HepG2 (cell line): ENCODE results near the gene CAMKMT. TPM values are rescaled to one million over a fixed set of nuclear protein-coding genes. Genes with fewer than 3 reads are reported as not detected.

ENCODE experiments used
- ATAC-seq: fragments of 200-7000 bp; cut with Tn5 transposase; 3 replicates; pipeline ENCODE4 v1.9.1; 2020; ENCODE audit warnings: mild to moderate bottlenecking, moderate library complexity
- BruUV-seq: library from RNA; stranded (reverse); fragments of 400-500 nt; replicated peaks from 2 replicates; lab custom pipeline; 2021; lab: Mats Ljungman, UMichigan
- CTCF ChIA-PET: fragments of 300-600 bp; formaldehyde crosslinking; extraction: SDS; loops from one replicate; lab custom pipeline; 2021; ENCODE audit warnings: low total read pairs, inconsistent platforms, low intra/inter-chr PET ratio; lab: Yijun Ruan, JAX
- POLR2A ChIA-PET: fragments of 350-600 bp; sonication (Branson Sonifier 250); formaldehyde crosslinking; loops from one replicate; lab custom pipeline; 2020; ENCODE audit warnings: antibody characterized with exemption, inconsistent platforms; lab: Yijun Ruan, JAX
- DNase-seq: peaks from one replicate; pipeline ENCODE4 v3.0.0-alpha.2; 2015; ENCODE audit warnings: low spot score
- FAIRE-seq: peaks from 3 replicates; lab custom pipeline; 2011; peaks lifted over from hg19 to GRCh38; lab: Jason Lieb, UNC
- H2AFZ ChIP-seq: one replicate; pipeline ENCODE4 v1.6.1; 2011; ENCODE audit warnings: low read length, inconsistent platforms
- H3K27ac ChIP-seq: fragments of 300-600 bp; 3 replicates; pipeline ENCODE4 v1.8.0; 2011; ENCODE audit warnings: mixed run types, mild to moderate bottlenecking, mixed read lengths, low read length, inconsistent platforms; ENCODE audit not compliant: insufficient read depth; ENCODE audit errors: extremely low read length
- H3K27me3 ChIP-seq, 2 experiments: fragments of 200-600 bp in 1 of 2; 2 replicates in 1 of 2; 3 replicates in 1 of 2; pipeline versions ENCODE4 v1.6.0 to v1.8.0; 2011; ENCODE audit warnings: low read length in 2 of 2, mild to moderate bottlenecking in 2 of 2, moderate library complexity in 2 of 2, inconsistent platforms in 1 of 2; ENCODE audit not compliant: insufficient read depth in 2 of 2, control insufficient read depth in 1 of 2
- H3K36me3 ChIP-seq, 2 experiments: fragments of 200-600 bp in 1 of 2; replicated peaks in 1 of 2; 2 replicates in 1 of 2; 3 replicates in 1 of 2; pipeline versions ENCODE4 v1.5.1 to v1.8.0; 2011; ENCODE audit warnings: low read length in 2 of 2, inconsistent platforms in 1 of 2; ENCODE audit not compliant: insufficient read depth in 2 of 2, control insufficient read depth in 1 of 2
- H3K4me1 ChIP-seq: 2 replicates; pipeline ENCODE4 v1.5.1; 2012; ENCODE audit warnings: low read length, inconsistent platforms; ENCODE audit not compliant: insufficient read depth
- H3K4me2 ChIP-seq: 2 replicates; pipeline ENCODE4 v1.6.0; 2011; ENCODE audit warnings: low read depth, low read length, inconsistent platforms
- H3K4me3 ChIP-seq, 3 experiments: fragments of 200-600 bp in 1 of 3; sonication (generic), shearing (Covaris generic) in 1 of 3; replicated peaks in 1 of 3; 2 replicates each; pipeline ENCODE4 v1.5.1; 2011 to 2016; ENCODE audit warnings: low read length in 3 of 3, inconsistent platforms in 2 of 3, low read depth in 2 of 3, mild to moderate bottlenecking in 2 of 3, control low read depth in 1 of 3, mixed read lengths in 1 of 3; ENCODE audit not compliant: insufficient read depth in 1 of 3
- H3K79me2 ChIP-seq: one replicate; pipeline ENCODE4 v1.6.1; 2011; ENCODE audit warnings: low read length, inconsistent platforms; ENCODE audit not compliant: insufficient read depth
- H3K9ac ChIP-seq: 2 replicates; pipeline ENCODE4 v1.6.0; 2011; ENCODE audit warnings: mild to moderate bottlenecking, low read depth, low read length, inconsistent platforms; ENCODE audit not compliant: insufficient read depth
- H3K9me3 ChIP-seq: 2 replicates; pipeline ENCODE4 v1.5.1; 2012; ENCODE audit warnings: mild to moderate bottlenecking, low read length
- H4K20me1 ChIP-seq: 2 replicates; pipeline ENCODE4 v1.6.0; 2011; ENCODE audit warnings: inconsistent platforms, mild to moderate bottlenecking, low read length, moderate library complexity; ENCODE audit not compliant: insufficient read depth
- CREB1 ChIP-seq, 2 experiments: fragments of 450-650 bp in 1 of 2; IDR thresholded peaks; 2 replicates each; pipeline ENCODE4 v1.6.1; 2016 to 2017; ENCODE audit warnings: control low read depth in 1 of 2, mild to moderate bottlenecking in 1 of 2, missing compliant biosample characterization in 1 of 2, missing genetic modification characterization in 1 of 2
- MAFG ChIP-seq: sonication (generic); formaldehyde crosslinking; IDR thresholded peaks from 2 replicates; pipeline ENCODE4 v1.5.1; 2020; ENCODE audit warnings: mild to moderate bottlenecking, missing genetic modification reagents
- TEAD2 ChIP-seq: sonication (generic); formaldehyde crosslinking; IDR thresholded peaks from 2 replicates; pipeline ENCODE4 v1.9.0; 2021; ENCODE audit warnings: missing genetic modification reagents
- ZBTB34 ChIP-seq: sonication (generic); formaldehyde crosslinking; IDR thresholded peaks from 2 replicates; pipeline ENCODE4 v1.8.0; 2022; ENCODE audit warnings: mild to moderate bottlenecking, missing genetic modification reagents
- ZNF234 ChIP-seq: sonication (generic); formaldehyde crosslinking; conservative IDR thresholded peaks from 2 replicates; pipeline ENCODE4 v1.5.1; 2020; ENCODE audit warnings: mild to moderate bottlenecking, missing genetic modification reagents
- WGBS: methylation state at CpG from one replicate; pipeline ENCODE4 v1.1.6; 2017; ENCODE audit warnings: low lambda C conversion rate; 5-methylcytosine and 5-hydroxymethylcytosine counted together
- in situ Hi-C: cut with HindIII; loops from 2 replicates; pipeline ENCODE4 v1.10.0; 2017; ENCODE audit warnings: low pct_unique_long_range_greater_than_20kb; ENCODE audit not compliant: extremely low pct_ligation_motif_present
- intact Hi-C: fragments of 100-400 bp; cut with micrococcal nuclease; formaldehyde crosslinking; loops from one replicate; pipeline ENCODE4 v1.10.0; 2022; ENCODE audit not compliant: unreplicated experiment
- polyA plus RNA-seq, 8 experiments: library from polyadenylated mRNA; depleted of rRNA in 3 of 8; stranded (reverse) in 7 of 8; unstranded in 1 of 8; fragments of >200 nt; fragmentation: Illumina TruSeq in 4 of 8; extraction: Trizol in 4 of 8; gene quantifications; 2 replicates each; pipeline versions ENCODE4 v1.2.1 to v1.2.3, GENCODE V29; 2011 to 2016; ENCODE audit warnings: low read depth in 4 of 8, missing spikeins in 1 of 8, mixed read lengths in 1 of 8; ENCODE audit not compliant: insufficient read depth in 1 of 8
- total RNA-seq, 5 experiments: library from RNA; depleted of rRNA; stranded (reverse); fragments of >200 nt; fragmentation: Illumina TruSeq; extraction: Trizol; gene quantifications; 2 replicates each; pipeline ENCODE4 v1.2.3, GENCODE V29; 2016; ENCODE audit warnings: low read depth in 1 of 5
- TF ChIP-seq, protein P1 (sequence below): sonication (generic); formaldehyde crosslinking; IDR thresholded peaks from 2 replicates; pipeline ENCODE4 v1.5.0; 2020; ENCODE audit warnings: missing genetic modification reagents
- TF ChIP-seq, protein P2 (sequence below): sonication (generic); formaldehyde crosslinking; IDR thresholded peaks from 2 replicates; pipeline ENCODE4 v1.8.1; 2022; ENCODE audit warnings: low read depth, mild to moderate bottlenecking, missing genetic modification reagents
- TF ChIP-seq, protein P3 (sequence below): sonication (generic); formaldehyde crosslinking; IDR thresholded peaks from 2 replicates; pipeline ENCODE4 v1.4.0; 2020; ENCODE audit warnings: missing genetic modification reagents

Gene CAMKMT
- total and polyA plus RNA-seq, 2 of the 13 experiments (the other 11 are each of a cell fraction or from before 2014, with no cell fraction given), result 6.9 to 20.8 TPM

DNA sequence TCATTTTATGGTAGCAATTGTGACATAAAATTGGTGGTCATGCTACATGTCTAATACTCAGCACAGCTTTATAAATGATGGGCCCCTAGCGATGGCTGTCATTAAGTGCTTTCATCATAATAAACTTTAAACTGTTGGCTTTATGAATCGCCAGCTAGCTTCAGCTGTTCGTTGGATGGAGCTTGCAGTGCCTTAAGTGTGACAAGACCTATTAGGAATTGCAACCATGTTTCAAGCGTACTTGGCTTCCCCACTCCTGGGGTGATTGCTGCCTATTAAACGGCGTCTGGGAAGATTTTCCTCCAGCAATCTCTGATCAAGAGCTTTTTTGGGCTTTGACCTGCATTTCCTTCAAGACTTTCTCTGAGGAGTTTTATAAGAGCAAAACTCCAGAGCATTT is 415.3 kb downstream of the CAMKMT start (continued):
- no peak for TF ChIP-seq MAFG (CRISPR knock-in tag)

DNA sequence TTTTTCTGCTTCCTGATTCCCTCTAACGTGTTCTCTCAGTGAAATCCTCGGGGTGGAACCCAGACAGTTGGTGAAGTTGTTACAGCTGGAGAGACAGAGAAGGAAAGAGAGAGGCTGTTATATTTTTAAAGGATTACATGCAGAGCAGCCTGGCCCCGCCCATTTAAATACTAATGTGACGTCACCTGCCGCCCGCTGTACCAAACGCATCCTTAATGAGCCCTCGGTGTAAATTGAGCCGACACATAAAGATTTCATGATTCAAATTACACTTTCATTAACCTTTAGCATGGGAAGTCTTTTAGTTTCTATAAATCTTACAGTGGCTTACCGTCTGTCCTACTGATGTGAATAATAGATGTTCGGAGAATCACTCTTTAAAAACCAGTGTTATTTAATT is 415.8 kb downstream of the CAMKMT start:
- FAIRE-seq (no peak), ATAC-seq (no peak), DNase-seq (no peak)
- WGBS, result 79% methylated on average over 11 of the region's 11 CpGs
- no TSS peak for BruUV-seq
- Histone ChIP-seq H3K4me3 (no peak overlapping the region), H3K9me3 (no peaks in the 10 kb centered on the region), H4K20me1 (no peaks in the 10 kb centered on the region), H3K9ac (no peak overlapping the region), H3K27ac (no peak overlapping the region), H2AFZ (no peak overlapping the region), H3K4me2 (no peak overlapping the region), H3K36me3 (no peaks in the 10 kb centered on the region), H3K4me1 (peaks cover 7% of the 10 kb centered on the region), H3K27me3 (no peaks in the 10 kb centered on the region), H3K79me2 (no peaks in the 10 kb centered on the region)
- CTCF ChIA-PET, result no interaction called here
- intact Hi-C loops, result no loop called here
- 0 out of 2 replicates have a peak, but pooled peaks have one; percentile 18 for TF ChIP-seq CREB1 (IDR thresholded peaks at IDR 0.05)
- TF ChIP-seq CREB1 (CRISPR knock-in tag; IDR thresholded peaks at IDR 0.05), result no peak
- TF ChIP-seq, protein P1, sequence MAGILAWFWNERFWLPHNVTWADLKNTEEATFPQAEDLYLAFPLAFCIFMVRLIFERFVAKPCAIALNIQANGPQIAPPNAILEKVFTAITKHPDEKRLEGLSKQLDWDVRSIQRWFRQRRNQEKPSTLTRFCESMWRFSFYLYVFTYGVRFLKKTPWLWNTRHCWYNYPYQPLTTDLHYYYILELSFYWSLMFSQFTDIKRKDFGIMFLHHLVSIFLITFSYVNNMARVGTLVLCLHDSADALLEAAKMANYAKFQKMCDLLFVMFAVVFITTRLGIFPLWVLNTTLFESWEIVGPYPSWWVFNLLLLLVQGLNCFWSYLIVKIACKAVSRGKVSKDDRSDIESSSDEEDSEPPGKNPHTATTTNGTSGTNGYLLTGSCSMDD (CRISPR knock-in tag), result no peak
- POLR2A ChIA-PET, result no interaction called here
- in situ Hi-C loops, result no loop called here

DNA sequence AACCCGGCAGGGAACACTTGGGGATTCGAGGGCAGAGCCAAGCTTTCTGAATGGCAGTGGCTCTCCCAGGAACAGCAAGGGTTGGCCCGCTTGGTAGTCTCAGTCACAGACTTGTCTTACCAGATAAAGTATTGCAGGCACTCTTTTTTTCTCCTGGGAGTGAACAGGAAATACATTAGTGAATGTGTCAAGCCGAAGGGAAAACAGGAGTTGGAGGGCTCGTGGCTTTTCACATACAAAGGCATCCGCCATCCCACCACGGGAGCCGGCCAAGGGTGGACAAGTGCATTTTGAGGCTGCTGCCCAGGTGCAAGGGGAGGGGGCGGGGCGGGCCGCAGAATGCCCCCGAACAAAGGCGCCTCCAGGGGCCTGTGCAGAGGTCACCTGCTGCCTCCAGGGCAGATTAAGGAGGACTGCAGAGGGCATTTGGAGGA is 416.5 kb downstream of the CAMKMT start:
- no peaks in the 10 kb centered on the region for H3K9me3 ChIP-seq
- peak overlapping the region; percentile 14; the same call in 1 of the 2 replicates for H3K4me2 ChIP-seq
- no peak overlapping the region for H3K9ac ChIP-seq
- ATAC-seq (peak; percentile 49), FAIRE-seq (no peak), DNase-seq (no peak)
- intact Hi-C loops, result no loop called here
- no peaks in the 10 kb centered on the region for H3K27me3 ChIP-seq
- CTCF ChIA-PET, result no interaction called here
- in situ Hi-C loops, result no loop called here
- no peaks in the 10 kb centered on the region for H4K20me1 ChIP-seq
- H3K27ac ChIP-seq, result no peak overlapping the region
- peaks cover 7% of the 10 kb centered on the region for H3K4me1 ChIP-seq
- H2AFZ ChIP-seq, result no peak overlapping the region
- H3K79me2 ChIP-seq, result no peaks in the 10 kb centered on the region
- H3K4me3 ChIP-seq, result no peak overlapping the region
- no peaks in the 10 kb centered on the region for H3K36me3 ChIP-seq
- no TSS peak for BruUV-seq
- POLR2A ChIA-PET, result no interaction called here
- 54% methylated on average over 8 of the region's 13 CpGs for WGBS
- no peak for TF ChIP-seq ZNF234 (CRISPR knock-in tag)
- no peak for TF ChIP-seq TEAD2
- TF ChIP-seq ZBTB34 (CRISPR knock-in tag), result no peak
- TF ChIP-seq, protein P2, sequence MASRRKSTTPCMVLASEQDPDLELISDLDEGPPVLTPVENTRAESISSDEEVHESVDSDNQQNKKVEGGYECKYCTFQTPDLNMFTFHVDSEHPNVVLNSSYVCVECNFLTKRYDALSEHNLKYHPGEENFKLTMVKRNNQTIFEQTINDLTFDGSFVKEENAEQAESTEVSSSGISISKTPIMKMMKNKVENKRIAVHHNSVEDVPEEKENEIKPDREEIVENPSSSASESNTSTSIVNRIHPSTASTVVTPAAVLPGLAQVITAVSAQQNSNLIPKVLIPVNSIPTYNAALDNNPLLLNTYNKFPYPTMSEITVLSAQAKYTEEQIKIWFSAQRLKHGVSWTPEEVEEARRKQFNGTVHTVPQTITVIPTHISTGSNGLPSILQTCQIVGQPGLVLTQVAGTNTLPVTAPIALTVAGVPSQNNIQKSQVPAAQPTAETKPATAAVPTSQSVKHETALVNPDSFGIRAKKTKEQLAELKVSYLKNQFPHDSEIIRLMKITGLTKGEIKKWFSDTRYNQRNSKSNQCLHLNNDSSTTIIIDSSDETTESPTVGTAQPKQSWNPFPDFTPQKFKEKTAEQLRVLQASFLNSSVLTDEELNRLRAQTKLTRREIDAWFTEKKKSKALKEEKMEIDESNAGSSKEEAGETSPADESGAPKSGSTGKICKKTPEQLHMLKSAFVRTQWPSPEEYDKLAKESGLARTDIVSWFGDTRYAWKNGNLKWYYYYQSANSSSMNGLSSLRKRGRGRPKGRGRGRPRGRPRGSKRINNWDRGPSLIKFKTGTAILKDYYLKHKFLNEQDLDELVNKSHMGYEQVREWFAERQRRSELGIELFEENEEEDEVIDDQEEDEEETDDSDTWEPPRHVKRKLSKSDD, result no peak
- TF ChIP-seq, protein P3, sequence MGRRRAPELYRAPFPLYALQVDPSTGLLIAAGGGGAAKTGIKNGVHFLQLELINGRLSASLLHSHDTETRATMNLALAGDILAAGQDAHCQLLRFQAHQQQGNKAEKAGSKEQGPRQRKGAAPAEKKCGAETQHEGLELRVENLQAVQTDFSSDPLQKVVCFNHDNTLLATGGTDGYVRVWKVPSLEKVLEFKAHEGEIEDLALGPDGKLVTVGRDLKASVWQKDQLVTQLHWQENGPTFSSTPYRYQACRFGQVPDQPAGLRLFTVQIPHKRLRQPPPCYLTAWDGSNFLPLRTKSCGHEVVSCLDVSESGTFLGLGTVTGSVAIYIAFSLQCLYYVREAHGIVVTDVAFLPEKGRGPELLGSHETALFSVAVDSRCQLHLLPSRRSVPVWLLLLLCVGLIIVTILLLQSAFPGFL (CRISPR knock-in tag), result no peak
